ENCODE data around the gene ANO8. TPM values are rescaled to one million over a fixed set of nuclear protein-coding genes. Genes with fewer than 3 reads are reported as not detected.

ANO8 gene
- polyA plus RNA-seq, 1 of the 3 experiments (the other 2 are of a cell fraction): 7.8 TPM

- Histone ChIP-seq H3F3A (replicated peaks; ENCODE audit: insufficient read depth) (no peaks in the 10 kb centered on the region), H3K4me2 (no peak overlapping the region), H3K27me3 (ENCODE audit: insufficient read depth) (no peaks in the 10 kb centered on the region), H3K4me1 (ENCODE audit: control insufficient read depth in 1 of 2, insufficient read depth in 2 of 2, low read depth in 1 of 2, low read length in 1 of 2) (no peaks in the 10 kb centered on the region), H3K9me2 (no peaks in the 10 kb centered on the region), H3K36me3 (replicated peaks in 1 of 2; ENCODE audit: control insufficient read depth in 1 of 2, insufficient read depth in 2 of 2, low read length in 1 of 2) (peaks cover 0 to 18% of the 10 kb centered on the region in 2 experiments), H3K4me3 (ENCODE audit: low read depth in 2 of 2, low read length in 1 of 2) (no peak overlapping the region), H3K9me3 (no peaks in the 10 kb centered on the region), H4K20me1 (ENCODE audit: insufficient read depth) (no peaks in the 10 kb centered on the region), H3K27ac (ENCODE audit: low read depth in 2 of 2, low read length in 1 of 2) (no peak overlapping the region), H3K9ac (no peak overlapping the region), H2AFZ (ENCODE audit: low read depth) (no peak overlapping the region), H3K79me2 (ENCODE audit: insufficient read depth) (no peaks in the 10 kb centered on the region)
- no peak for TF ChIP-seq MEF2A (IDR thresholded peaks at IDR 0.05; ENCODE audit: borderline replicate concordance, low read depth)
- TF ChIP-seq JUND (IDR thresholded peaks at IDR 0.05): no peak
- TF ChIP-seq EZH2phosphoT487 (IDR thresholded peaks at IDR 0.05; ENCODE audit: borderline replicate concordance, low read depth): no peak
- TF ChIP-seq FOXJ3 (CRISPR knock-in tag; IDR thresholded peaks at IDR 0.05): no peak
- no peak for TF ChIP-seq RFX5 (IDR thresholded peaks at IDR 0.05; ENCODE audit: low read length)
- TF ChIP-seq ZBTB33 (IDR thresholded peaks at IDR 0.05; ENCODE audit: borderline replicate concordance, low read depth): no peak
- no peak for TF ChIP-seq CHD2 (IDR thresholded peaks at IDR 0.05; ENCODE audit: low read length, partially characterized antibody)
- TF ChIP-seq CTCF (IDR thresholded peaks at IDR 0.05): no peak
- TF ChIP-seq YY1 (IDR thresholded peaks at IDR 0.05; ENCODE audit: low read depth): no peak
- DNase-seq: no peak
- ChIA-PET CTCF (interaction anchor here (1.3 kb wide), 1 partner anchor 15 kb away, joined by 4 read pairs; no protein-coding TSS in a partner anchor), POLR2A (interaction anchor here (1.1 kb wide), 1 partner anchor 18 kb away, joined by 4 read pairs; the partner anchor contains the start of gene DDA1)
- WGBS (ENCODE audit: low lambda C conversion rate): 96% methylated on average over 23 of the region's 27 CpGs
These were observed 7.5 kb downstream of the ANO8 start for GRCh38 chr19:17327068-17327653.

GRCh38 chr19:17326595-17326966, 8.1 kb downstream of the ANO8 start:
- POLR2A ChIA-PET: interaction anchor here (1.1 kb wide), 1 partner anchor 17 kb away, joined by 4 read pairs; the partner anchor contains the start of gene DDA1

More at GRCh38 chr19:17326595-17326966, 8.1 kb downstream of the ANO8 start:
- DNase-seq: no peak
- no peak overlapping the region for H3K9ac ChIP-seq
- no peak overlapping the region for H3K4me3 ChIP-seq (ENCODE audit: low read depth in 2 of 2, low read length in 1 of 2)
- peaks cover 0 to 22% of the 10 kb centered on the region in 2 experiments for H3K36me3 ChIP-seq (replicated peaks in 1 of 2; ENCODE audit: control insufficient read depth in 1 of 2, insufficient read depth in 2 of 2, low read length in 1 of 2)
- no peak overlapping the region for H3K27ac ChIP-seq (ENCODE audit: low read depth in 2 of 2, low read length in 1 of 2)
- no peak for TF ChIP-seq PBX3 (IDR thresholded peaks at IDR 0.05)
- no peak for TF ChIP-seq FOXJ3 (CRISPR knock-in tag; IDR thresholded peaks at IDR 0.05)
- no peak for TF ChIP-seq SMC3 (IDR thresholded peaks at IDR 0.05; ENCODE audit: low read depth, low read length)
- no peak for TF ChIP-seq ELF1 (IDR thresholded peaks at IDR 0.05)
- no peak for TF ChIP-seq TAF1 (IDR thresholded peaks at IDR 0.05; ENCODE audit: borderline replicate concordance, low read depth, low read length)
- TF ChIP-seq FOXM1 (IDR thresholded peaks at IDR 0.05; ENCODE audit: low read depth): no peak
- no peak for TF ChIP-seq IRF3 (IDR thresholded peaks at IDR 0.05; ENCODE audit: low read depth, low read length)
- no peak for TF ChIP-seq MXI1 (IDR thresholded peaks at IDR 0.05; ENCODE audit: low read depth, low read length)
- no peaks in the 10 kb centered on the region for H3K79me2 ChIP-seq (ENCODE audit: insufficient read depth)
- no peaks in the 10 kb centered on the region for H3K9me2 ChIP-seq
- H3K9me3 ChIP-seq: no peaks in the 10 kb centered on the region
- H3K4me2 ChIP-seq: no peak overlapping the region
- CTCF ChIA-PET: interaction anchor here (1.3 kb wide), 1 partner anchor 15 kb away, joined by 4 read pairs; no protein-coding TSS in a partner anchor
- H4K20me1 ChIP-seq (ENCODE audit: insufficient read depth): no peaks in the 10 kb centered on the region
- no peak overlapping the region for H2AFZ ChIP-seq (ENCODE audit: low read depth)
- H3K27me3 ChIP-seq (ENCODE audit: insufficient read depth): no peaks in the 10 kb centered on the region
- H3F3A ChIP-seq (replicated peaks; ENCODE audit: insufficient read depth): no peaks in the 10 kb centered on the region
- H3K4me1 ChIP-seq (ENCODE audit: control insufficient read depth in 1 of 2, insufficient read depth in 2 of 2, low read depth in 1 of 2, low read length in 1 of 2): no peaks in the 10 kb centered on the region
- WGBS (ENCODE audit: low lambda C conversion rate): 90% methylated on average over 10 of the region's 11 CpGs

Data from SK-N-SH (cell line).